GM23248 (cell line): ENCODE data around the gene SUZ12.

Source experiments
- EZH2 ChIP-seq: fragments of 200-600 bp; sonication (generic); IDR thresholded peaks from 2 replicates; pipeline ENCODE4 v1.6.1; 2018; ENCODE audit warnings: antibody characterized with exemption, mild to moderate bottlenecking; ENCODE audit not compliant: insufficient read depth, poor library complexity, severe bottlenecking
- EZH2phosphoT487 ChIP-seq: fragments of 200-600 bp; sonication (generic); IDR thresholded peaks from 2 replicates; pipeline ENCODE4 v1.6.1; 2018; ENCODE audit warnings: antibody characterized with exemption, moderate library complexity, mild to moderate bottlenecking, low read depth; ENCODE audit not compliant: insufficient read depth

GRCh38 chr17:32016231-32016630 lies 79.4 kb downstream of the SUZ12 start:
- TF ChIP-seq EZH2phosphoT487 (no peak), EZH2 (no peak)
